ENCODE measurements around the gene TRERF1. TPM values are rescaled to one million over a fixed set of nuclear protein-coding genes. Genes with fewer than 3 reads are reported as not detected.
A peak's percentile ranks its signal among the peaks of the same experiment; 100 is the strongest.

TRERF1 gene
- total and polyA plus RNA-seq, 2 experiments from 2014 or later = 11.2 to 20.6 TPM

DNA sequence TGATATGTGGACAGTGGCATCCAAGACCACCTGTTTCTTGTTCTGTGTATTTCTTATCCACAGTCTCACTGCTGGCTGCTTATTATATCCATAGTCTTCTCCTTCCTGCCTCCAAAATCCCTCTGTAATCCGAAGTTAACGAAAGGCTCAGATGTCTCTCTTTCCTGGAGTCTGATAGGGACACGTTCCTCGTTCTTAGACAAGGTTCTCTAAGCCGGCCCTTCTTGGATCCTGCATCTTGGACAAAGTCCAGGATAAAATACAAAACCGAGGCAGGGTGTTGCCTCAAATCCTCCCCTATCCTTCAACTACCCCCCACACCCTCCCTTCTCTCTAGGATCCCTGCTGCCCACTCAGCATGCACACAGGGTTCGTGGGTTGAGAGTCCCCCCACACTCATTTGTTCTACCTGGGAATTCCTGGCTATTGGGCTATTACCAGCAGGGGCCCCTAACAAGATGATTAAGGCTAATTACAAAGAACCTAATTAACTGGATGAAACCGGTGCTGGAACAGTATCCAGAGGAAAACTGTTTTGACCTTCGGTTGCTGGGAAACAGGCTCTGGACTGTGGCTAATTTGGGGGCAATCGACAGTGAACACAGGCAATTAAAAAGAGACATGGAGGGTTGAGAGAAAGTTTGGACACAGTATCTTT, 201.3 kb downstream of the TRERF1 start:
- Mint-ChIP-seq H3K4me1 (no peaks in the 10 kb centered on the region), H3K9me3 (no peaks in the 10 kb centered on the region), H3K27ac (0 out of 2 replicates have a peak overlapping the region, but pooled peaks have one; percentile 20), H3K4me3 (no peak overlapping the region), H3K27me3 (ENCODE audit: insufficient read depth, low read depth, poor library complexity) (peaks cover 7% of the 10 kb centered on the region), H3K36me3 (ENCODE audit: low read depth) (peaks cover 74% of the 10 kb centered on the region)
- H3K36me3 ChIP-seq (ENCODE audit: insufficient read depth) = peaks cover 17% of the 10 kb centered on the region
- H3K79me2 ChIP-seq (replicated peaks; ENCODE audit: insufficient read depth) = no peaks in the 10 kb centered on the region
- no peak overlapping the region for H3K27ac ChIP-seq (ENCODE audit: low read depth)
- no peaks in the 10 kb centered on the region for H3K9me2 ChIP-seq (ENCODE audit: insufficient read depth)
- ATAC-seq (peak; percentile 27; the same call in 1 of the 3 replicates), DNase-seq (ENCODE audit: low spot score) (no peak)
- H2AFZ ChIP-seq = no peak overlapping the region
- H4K20me1 ChIP-seq (replicated peaks; ENCODE audit: insufficient read depth) = no peaks in the 10 kb centered on the region
- H3K27me3 ChIP-seq (ENCODE audit: insufficient read depth) = no peaks in the 10 kb centered on the region
- no peak for TF ChIP-seq ZNF331 (CRISPR knock-in tag; IDR thresholded peaks at IDR 0.05; ENCODE audit: low read depth)
- no peak for TF ChIP-seq EZH2phosphoT487 (IDR thresholded peaks at IDR 0.05; ENCODE audit: unreplicated experiment)
- no peak for TF ChIP-seq EZH2 (IDR thresholded peaks at IDR 0.05; ENCODE audit: low read depth, unreplicated experiment)
- TF ChIP-seq, protein P1, sequence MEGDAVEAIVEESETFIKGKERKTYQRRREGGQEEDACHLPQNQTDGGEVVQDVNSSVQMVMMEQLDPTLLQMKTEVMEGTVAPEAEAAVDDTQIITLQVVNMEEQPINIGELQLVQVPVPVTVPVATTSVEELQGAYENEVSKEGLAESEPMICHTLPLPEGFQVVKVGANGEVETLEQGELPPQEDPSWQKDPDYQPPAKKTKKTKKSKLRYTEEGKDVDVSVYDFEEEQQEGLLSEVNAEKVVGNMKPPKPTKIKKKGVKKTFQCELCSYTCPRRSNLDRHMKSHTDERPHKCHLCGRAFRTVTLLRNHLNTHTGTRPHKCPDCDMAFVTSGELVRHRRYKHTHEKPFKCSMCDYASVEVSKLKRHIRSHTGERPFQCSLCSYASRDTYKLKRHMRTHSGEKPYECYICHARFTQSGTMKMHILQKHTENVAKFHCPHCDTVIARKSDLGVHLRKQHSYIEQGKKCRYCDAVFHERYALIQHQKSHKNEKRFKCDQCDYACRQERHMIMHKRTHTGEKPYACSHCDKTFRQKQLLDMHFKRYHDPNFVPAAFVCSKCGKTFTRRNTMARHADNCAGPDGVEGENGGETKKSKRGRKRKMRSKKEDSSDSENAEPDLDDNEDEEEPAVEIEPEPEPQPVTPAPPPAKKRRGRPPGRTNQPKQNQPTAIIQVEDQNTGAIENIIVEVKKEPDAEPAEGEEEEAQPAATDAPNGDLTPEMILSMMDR (conservative IDR thresholded peaks at IDR 0.05; ENCODE audit: low read depth in 2 of 2) = no peak
- no peak for TF ChIP-seq ZNF114 (CRISPR knock-in tag; IDR thresholded peaks at IDR 0.05)
- TF ChIP-seq POLR2AphosphoS5 (IDR thresholded peaks at IDR 0.05; ENCODE audit: low read depth) = no peak
- TF ChIP-seq, protein P2, sequence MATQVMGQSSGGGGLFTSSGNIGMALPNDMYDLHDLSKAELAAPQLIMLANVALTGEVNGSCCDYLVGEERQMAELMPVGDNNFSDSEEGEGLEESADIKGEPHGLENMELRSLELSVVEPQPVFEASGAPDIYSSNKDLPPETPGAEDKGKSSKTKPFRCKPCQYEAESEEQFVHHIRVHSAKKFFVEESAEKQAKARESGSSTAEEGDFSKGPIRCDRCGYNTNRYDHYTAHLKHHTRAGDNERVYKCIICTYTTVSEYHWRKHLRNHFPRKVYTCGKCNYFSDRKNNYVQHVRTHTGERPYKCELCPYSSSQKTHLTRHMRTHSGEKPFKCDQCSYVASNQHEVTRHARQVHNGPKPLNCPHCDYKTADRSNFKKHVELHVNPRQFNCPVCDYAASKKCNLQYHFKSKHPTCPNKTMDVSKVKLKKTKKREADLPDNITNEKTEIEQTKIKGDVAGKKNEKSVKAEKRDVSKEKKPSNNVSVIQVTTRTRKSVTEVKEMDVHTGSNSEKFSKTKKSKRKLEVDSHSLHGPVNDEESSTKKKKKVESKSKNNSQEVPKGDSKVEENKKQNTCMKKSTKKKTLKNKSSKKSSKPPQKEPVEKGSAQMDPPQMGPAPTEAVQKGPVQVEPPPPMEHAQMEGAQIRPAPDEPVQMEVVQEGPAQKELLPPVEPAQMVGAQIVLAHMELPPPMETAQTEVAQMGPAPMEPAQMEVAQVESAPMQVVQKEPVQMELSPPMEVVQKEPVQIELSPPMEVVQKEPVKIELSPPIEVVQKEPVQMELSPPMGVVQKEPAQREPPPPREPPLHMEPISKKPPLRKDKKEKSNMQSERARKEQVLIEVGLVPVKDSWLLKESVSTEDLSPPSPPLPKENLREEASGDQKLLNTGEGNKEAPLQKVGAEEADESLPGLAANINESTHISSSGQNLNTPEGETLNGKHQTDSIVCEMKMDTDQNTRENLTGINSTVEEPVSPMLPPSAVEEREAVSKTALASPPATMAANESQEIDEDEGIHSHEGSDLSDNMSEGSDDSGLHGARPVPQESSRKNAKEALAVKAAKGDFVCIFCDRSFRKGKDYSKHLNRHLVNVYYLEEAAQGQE (IDR thresholded peaks at IDR 0.05; ENCODE audit: unreplicated experiment) = no peak
- TF ChIP-seq, protein P3, sequence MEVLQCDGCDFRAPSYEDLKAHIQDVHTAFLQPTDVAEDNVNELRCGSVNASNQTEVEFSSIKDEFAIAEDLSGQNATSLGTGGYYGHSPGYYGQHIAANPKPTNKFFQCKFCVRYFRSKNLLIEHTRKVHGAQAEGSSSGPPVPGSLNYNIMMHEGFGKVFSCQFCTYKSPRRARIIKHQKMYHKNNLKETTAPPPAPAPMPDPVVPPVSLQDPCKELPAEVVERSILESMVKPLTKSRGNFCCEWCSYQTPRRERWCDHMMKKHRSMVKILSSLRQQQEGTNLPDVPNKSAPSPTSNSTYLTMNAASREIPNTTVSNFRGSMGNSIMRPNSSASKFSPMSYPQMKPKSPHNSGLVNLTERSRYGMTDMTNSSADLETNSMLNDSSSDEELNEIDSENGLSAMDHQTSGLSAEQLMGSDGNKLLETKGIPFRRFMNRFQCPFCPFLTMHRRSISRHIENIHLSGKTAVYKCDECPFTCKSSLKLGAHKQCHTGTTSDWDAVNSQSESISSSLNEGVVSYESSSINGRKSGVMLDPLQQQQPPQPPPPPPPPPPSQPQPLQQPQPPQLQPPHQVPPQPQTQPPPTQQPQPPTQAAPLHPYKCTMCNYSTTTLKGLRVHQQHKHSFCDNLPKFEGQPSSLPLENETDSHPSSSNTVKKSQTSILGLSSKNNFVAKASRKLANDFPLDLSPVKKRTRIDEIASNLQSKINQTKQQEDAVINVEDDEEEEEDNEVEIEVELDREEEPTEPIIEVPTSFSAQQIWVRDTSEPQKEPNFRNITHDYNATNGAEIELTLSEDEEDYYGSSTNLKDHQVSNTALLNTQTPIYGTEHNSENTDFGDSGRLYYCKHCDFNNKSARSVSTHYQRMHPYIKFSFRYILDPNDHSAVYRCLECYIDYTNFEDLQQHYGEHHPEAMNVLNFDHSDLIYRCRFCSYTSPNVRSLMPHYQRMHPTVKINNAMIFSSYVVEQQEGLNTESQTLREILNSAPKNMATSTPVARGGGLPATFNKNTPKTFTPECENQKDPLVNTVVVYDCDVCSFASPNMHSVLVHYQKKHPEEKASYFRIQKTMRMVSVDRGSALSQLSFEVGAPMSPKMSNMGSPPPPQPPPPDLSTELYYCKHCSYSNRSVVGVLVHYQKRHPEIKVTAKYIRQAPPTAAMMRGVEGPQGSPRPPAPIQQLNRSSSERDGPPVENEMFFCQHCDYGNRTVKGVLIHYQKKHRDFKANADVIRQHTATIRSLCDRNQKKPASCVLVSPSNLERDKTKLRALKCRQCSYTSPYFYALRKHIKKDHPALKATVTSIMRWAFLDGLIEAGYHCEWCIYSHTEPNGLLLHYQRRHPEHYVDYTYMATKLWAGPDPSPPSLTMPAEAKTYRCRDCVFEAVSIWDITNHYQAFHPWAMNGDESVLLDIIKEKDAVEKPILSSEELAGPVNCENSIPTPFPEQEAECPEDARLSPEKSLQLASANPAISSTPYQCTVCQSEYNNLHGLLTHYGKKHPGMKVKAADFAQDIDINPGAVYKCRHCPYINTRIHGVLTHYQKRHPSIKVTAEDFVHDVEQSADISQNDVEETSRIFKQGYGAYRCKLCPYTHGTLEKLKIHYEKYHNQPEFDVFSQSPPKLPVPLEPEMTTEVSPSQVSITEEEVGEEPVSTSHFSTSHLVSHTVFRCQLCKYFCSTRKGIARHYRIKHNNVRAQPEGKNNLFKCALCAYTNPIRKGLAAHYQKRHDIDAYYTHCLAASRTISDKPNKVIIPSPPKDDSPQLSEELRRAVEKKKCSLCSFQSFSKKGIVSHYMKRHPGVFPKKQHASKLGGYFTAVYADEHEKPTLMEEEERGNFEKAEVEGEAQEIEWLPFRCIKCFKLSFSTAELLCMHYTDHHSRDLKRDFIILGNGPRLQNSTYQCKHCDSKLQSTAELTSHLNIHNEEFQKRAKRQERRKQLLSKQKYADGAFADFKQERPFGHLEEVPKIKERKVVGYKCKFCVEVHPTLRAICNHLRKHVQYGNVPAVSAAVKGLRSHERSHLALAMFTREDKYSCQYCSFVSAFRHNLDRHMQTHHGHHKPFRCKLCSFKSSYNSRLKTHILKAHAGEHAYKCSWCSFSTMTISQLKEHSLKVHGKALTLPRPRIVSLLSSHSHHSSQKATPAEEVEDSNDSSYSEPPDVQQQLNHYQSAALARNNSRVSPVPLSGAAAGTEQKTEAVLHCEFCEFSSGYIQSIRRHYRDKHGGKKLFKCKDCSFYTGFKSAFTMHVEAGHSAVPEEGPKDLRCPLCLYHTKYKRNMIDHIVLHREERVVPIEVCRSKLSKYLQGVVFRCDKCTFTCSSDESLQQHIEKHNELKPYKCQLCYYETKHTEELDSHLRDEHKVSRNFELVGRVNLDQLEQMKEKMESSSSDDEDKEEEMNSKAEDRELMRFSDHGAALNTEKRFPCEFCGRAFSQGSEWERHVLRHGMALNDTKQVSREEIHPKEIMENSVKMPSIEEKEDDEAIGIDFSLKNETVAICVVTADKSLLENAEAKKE (CRISPR knock-in tag; IDR thresholded peaks at IDR 0.05) = no peak
- H3K4me3 ChIP-seq = no peak overlapping the region
- no peak overlapping the region for H3K4me2 ChIP-seq
- H3K4me1 ChIP-seq (ENCODE audit: insufficient read depth) = no peaks in the 10 kb centered on the region
- H3F3A ChIP-seq (replicated peaks; ENCODE audit: low read depth) = no peaks in the 10 kb centered on the region

Data from GM23338 (cell line).